Measurements from ENCODE around the gene NCAM2.

NCAM2 gene

GRCh38 chr21:21096956-21097355, 98.7 kb downstream of the NCAM2 start:
- DNase-seq (ENCODE audit: low spot score) = no peak
- TF ChIP-seq, protein P1, sequence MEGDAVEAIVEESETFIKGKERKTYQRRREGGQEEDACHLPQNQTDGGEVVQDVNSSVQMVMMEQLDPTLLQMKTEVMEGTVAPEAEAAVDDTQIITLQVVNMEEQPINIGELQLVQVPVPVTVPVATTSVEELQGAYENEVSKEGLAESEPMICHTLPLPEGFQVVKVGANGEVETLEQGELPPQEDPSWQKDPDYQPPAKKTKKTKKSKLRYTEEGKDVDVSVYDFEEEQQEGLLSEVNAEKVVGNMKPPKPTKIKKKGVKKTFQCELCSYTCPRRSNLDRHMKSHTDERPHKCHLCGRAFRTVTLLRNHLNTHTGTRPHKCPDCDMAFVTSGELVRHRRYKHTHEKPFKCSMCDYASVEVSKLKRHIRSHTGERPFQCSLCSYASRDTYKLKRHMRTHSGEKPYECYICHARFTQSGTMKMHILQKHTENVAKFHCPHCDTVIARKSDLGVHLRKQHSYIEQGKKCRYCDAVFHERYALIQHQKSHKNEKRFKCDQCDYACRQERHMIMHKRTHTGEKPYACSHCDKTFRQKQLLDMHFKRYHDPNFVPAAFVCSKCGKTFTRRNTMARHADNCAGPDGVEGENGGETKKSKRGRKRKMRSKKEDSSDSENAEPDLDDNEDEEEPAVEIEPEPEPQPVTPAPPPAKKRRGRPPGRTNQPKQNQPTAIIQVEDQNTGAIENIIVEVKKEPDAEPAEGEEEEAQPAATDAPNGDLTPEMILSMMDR (IDR thresholded peaks at IDR 0.05; ENCODE audit: extremely low read depth, missing control alignments) = no peak

DNA sequence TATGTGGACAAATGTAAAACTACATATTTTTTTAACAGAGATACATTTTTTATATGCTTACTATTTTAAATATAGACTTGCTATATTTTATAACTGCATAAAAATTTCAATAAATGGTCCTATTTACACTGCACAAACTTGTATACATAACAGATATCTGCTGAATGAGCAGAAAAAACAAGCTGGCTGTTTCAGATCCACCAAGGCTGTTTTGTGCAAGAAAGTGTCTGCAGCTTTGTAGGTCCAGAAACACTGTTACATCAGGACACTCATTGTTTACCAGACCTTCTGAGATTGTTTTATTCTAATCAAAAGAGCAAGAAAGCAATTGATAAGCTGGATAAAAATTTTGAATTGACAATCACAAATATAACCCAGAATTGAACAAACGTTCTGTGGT, 99.3 kb downstream of the NCAM2 start:
- TF ChIP-seq, protein P1 (IDR thresholded peaks at IDR 0.05; ENCODE audit: extremely low read depth, missing control alignments) = no peak
- no peak for DNase-seq (ENCODE audit: low spot score)

- TF ChIP-seq, protein P1 (IDR thresholded peaks at IDR 0.05; ENCODE audit: extremely low read depth, missing control alignments) = no peak
- DNase-seq (ENCODE audit: low spot score) = no peak
Observed at GRCh38 chr21:21101911-21102310, 103.7 kb downstream of the NCAM2 start.

DNA sequence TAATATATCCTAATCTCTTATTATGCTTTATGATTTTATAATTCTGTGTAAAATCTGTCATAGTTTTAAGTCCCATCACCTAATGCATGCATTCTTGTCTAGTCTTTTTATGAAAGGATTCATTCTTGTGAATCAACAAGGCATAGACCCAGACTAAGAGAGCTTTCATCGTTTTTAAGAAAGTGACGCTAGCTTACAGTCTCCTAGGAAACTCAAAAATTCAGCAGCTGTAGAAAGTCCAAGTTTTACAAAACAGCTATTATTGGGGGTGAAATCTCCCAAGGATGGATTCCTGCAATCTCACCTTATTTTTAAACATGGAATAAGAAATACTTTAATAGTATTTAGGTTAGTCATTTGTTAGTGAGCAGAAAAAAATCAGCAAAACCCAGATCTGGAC, 104.7 kb downstream of the NCAM2 start:
- TF ChIP-seq, protein P1 (IDR thresholded peaks at IDR 0.05; ENCODE audit: extremely low read depth, missing control alignments) = no peak
- no peak for DNase-seq (ENCODE audit: low spot score)

DNA sequence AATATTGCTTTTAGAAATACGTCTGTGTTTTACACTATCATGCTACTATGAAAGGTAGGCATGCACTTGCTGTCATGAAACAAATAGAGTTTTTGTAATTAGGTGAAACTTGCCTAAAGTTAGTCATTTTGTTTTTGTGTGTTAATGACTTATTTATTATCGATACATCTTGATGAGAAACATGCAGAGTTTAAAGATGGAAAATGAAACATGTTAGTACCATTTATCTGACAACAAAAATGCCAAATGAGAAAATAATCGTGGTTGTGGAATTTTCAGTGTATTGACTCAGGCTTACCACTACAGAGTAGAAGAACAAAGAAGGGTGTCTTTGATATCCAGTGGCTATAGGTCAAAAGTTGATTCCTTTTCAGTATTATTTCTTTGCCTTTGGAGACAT, 105.5 kb downstream of the NCAM2 start:
- no peak for DNase-seq (ENCODE audit: low spot score)
- TF ChIP-seq, protein P1 (IDR thresholded peaks at IDR 0.05; ENCODE audit: extremely low read depth, missing control alignments) = no peak

GRCh38 chr21:21109736-21110135, 111.5 kb downstream of the NCAM2 start:
- TF ChIP-seq, protein P1 (IDR thresholded peaks at IDR 0.05; ENCODE audit: extremely low read depth, missing control alignments) = no peak
- no peak for DNase-seq (ENCODE audit: low spot score)

DNA sequence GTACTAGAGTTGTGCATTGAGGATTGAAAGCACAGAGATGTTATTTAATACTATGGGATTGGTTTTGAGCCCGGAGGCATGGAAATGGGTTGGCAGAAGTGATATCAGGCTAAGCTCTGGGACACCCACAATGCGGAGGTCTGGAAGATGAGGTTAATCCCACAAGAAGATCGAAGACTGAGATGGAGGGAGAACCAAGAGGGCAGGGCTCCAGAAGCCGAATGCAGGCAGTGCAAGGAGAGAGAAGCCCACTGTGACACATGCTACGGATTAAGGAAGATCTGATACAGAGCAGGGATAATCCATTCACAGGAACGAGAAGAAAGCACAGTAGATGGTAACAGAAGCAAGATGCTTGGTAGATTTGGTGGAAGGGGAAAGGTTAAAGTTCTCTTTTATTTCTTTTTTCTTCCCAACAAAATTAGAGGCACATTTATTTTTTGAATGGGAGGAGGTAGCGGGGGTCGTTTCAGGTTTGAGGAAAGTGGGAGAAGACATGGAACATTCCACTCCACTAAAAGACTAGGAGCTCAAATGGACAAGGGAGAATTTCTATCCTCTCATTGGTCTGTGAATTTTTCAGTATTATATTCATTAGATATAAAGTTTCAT, 113.2 kb downstream of the NCAM2 start:
- TF ChIP-seq, protein P1 (IDR thresholded peaks at IDR 0.05; ENCODE audit: extremely low read depth, missing control alignments) = no peak
- no peak for DNase-seq (ENCODE audit: low spot score)
